Stimulated activated CD4-positive, alpha-beta T cell treated with anti-CD3 and anti-CD28 coated beads, Interleukin-4, amount 100 ng/mL, for 1 hour (primary cell): ENCODE results near the gene LAYN.

Source experiments
- DNase-seq: peaks from one replicate; pipeline ENCODE4 v3.0.0-alpha.2; 2020

The LAYN gene

DNA sequence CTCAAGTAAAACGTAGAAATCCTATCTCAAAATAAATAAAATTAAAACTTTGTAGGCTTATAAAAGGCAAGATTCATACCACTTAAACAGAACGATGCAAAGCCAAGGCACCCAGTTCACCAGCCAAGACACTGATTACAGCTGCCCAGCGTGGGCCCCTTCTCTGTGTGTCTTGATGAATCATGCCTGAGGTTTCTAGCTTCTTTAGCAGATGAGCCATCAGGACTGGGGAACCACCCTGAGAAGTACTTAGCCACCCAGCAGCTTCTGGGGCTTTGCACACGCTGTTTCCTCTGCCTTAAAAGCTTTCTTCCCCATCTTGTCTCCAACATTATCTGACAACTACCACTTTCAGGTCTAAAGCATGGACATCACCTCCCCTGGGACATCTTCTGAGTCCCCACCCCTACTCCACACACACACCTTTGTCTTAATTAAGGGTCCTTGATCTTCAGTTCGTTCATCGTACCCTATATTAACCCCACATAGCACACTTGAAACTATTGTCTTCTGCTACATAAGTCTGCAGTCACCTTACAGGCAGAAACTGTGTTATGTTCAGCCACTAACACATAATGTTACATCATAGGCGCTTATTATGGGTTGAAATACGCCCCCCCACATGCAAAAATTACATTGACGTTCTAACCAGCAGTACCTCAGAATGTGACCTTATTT is 8.7 kb upstream of the LAYN start:
- peak; percentile 59 for DNase-seq

GRCh38 chr11:111532365-111532709 is 8.2 kb upstream of the LAYN start:
- DNase-seq = no peak

- no peak for DNase-seq
These were observed 5.2 kb upstream of the LAYN start for GRCh38 chr11:111535281-111535680.

- DNase-seq = no peak
These were observed 3.1 kb upstream of the LAYN start for GRCh38 chr11:111537336-111537860.

GRCh38 chr11:111538407-111539114 is 2.0 kb upstream of the LAYN start:
- no peak for DNase-seq

DNA sequence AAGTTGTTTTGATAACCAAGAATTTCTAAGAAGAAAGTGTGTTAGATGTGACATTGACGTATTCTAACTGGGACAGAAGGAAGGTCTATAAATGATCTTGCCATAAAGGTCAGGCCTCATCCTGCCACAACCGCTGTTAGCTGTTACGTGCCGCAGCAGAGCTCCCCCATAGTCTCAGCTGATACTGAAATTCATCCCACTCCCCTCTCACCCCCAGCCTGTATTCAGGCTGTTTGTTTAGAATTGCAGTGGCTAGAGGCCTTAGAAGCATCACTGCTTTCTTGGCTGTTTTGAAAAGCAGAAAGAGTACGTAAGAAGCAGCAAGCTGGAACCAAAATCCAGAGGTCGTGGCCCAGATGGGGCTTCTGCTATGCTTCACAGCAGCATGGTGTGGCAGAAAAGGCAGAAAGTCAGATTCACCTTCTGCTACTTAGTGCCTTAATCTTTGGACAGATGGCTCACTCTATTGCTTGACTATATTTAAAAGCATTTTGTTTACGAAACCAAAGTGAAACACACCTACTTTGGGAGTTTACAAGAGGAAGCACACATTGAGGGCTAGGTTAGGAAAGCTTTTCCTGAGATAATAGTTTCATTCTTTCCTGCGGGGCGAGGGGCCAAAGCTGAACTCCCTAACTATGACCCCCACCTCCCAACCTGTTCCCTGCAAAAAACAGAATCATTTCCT is 950 bp upstream of the LAYN start:
- DNase-seq = no peak

DNA sequence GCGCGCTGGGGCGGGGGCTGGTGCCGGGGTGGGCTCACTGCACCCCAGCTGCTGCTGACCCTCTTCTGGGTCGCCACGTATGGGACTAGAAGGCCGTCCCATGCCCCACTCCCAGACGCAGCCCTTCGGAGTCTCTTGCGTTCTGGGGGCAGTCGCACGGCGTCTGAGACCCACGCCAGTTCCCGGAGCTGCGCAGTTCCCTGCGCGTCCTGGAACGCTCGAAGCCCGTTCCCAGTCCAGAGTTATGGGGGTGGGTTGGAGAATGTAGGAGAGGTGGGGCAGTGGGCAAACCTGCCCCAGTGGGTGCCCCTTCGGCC is 375 bp downstream of the LAYN start:
- DNase-seq = no peak

GRCh38 chr11:111541254-111542061 is 938 bp downstream of the LAYN start:
- DNase-seq = peak; percentile 3

DNA sequence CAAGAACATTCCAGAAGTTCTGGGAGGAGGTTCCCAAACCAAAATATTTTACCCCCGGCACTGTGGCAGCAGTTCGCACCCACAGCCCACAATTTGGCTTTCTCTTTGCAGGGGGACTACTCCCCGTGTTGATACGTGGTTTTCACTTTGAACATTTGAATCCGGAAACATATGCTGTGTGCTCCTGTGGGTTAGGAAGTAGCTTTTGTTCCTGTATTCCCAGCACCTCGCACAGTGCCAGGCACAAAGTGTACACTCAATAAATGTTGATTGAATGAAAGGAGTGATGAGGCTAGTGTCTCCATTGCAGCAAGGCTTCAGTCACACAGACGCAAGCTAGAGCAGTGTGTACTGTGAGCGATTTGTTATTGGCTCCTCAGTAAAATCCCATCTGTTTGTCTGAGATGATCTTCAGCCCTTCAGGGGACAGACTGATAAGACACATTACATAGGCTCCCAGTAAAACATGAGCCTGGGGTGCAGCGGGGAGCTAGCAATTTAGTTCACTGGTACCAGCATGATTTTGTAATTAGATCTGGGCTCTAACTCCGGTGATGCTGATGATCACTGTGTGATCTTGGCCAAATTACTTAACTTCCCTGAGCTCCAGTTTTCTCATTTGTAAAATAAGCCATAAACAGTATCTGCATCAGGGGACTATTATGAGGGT is 2.2 kb downstream of the LAYN start:
- DNase-seq = no peak

GRCh38 chr11:111548525-111548924 is 8.0 kb downstream of the LAYN start:
- no peak for DNase-seq

DNA sequence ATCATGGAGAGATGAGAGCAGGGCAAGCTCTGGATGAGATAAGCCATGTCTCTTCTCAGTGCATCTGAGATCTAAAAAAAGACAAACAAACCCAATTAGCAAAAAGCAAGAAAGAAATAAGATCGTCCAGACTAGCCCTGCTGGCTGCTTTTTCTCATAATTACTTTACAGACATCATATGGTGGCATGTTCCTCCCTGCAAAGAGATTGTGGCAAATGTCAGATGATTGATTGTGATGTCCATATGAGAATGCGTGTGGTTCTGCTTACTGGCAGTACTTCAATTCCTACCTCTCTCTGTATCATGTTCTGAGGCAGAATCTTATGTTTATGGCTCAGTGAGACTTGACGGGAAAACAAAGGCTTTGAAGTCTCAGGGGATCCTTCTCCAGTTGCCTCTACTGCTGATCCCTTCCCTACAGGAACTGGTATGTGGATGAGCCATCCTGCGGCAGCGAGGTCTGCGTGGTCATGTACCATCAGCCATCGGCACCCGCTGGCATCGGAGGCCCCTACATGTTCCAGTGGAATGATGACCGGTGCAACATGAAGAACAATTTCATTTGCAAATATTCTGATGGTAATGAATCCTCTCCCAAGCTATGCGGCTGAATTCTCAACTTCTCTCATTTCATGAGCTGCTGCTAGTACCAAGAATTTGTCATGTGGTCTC is 8.8 kb downstream of the LAYN start:
- no peak for DNase-seq

DNA sequence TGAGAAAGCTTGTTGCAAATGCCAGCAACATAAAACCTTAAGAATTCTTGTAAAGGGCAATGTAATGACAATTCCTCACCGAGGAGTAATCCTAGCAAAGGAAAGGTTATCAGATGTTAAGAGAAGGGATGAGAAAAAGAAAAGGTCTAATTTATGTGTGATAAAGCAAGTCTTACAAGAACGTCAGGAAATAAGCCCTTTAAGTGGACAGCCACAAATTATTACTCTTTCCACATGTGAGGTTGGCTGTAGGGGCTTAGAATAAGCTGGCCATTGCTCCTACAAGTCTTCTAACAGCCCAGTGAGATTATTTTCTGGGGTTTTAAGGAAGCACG is 9.3 kb downstream of the LAYN start:
- DNase-seq = no peak

GRCh38 chr11:111550258-111550657 is 9.7 kb downstream of the LAYN start:
- no peak for DNase-seq

GRCh38 chr11:111554532-111554931 is 14.0 kb downstream of the LAYN start:
- no peak for DNase-seq

DNA sequence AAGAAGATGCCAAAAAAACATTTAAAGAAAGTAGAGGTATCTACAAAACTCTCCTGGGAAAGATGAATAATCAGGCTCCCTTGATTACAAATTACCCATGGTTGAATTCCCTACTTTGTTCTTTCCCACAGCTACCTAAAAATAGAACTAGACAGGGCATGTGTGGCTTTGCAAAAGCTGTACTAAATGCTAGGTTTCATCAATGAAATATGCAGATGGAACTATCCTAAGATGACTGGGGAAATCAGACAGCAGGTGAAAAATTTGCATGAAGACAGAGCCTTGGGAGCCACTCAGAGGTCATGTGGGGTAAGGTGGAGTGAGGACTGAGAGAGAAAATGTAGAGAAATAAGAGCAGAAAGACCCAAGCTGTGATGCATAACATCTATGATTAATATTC is 14.7 kb downstream of the LAYN start:
- no peak for DNase-seq

DNA sequence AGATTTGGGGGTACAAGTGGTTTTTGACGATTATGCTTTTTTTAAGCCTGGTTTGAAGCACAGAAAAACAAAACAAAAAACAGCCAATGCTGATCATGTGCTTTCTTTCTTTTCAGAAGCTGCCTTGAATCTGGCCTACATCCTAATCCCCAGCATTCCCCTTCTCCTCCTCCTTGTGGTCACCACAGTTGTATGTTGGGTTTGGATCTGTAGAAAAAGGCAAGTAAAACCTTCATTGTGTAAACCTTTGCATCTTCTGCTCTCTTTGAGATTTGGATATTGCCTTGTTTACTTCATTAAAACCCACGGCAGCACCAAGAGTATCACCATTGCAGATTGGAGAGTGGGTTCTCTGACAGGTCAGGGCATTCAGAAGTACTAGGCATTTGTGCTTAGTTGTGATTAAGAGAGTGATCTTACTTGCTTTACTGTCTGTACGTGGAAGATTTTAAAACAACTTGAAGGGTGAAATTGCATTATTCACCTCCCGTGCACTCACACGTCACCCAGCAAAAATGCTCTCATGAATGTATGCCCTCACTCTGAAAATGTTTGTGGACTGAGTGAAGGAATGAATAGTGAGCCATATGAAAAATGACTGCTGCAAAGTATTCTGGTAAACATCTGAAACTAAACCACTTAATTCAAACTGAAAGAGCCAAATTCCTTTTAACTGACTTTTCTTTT is 17.0 kb downstream of the LAYN start:
- no peak for DNase-seq

- no peak for DNase-seq
These were observed 19.4 kb downstream of the LAYN start for GRCh38 chr11:111559800-111560464.

DNA sequence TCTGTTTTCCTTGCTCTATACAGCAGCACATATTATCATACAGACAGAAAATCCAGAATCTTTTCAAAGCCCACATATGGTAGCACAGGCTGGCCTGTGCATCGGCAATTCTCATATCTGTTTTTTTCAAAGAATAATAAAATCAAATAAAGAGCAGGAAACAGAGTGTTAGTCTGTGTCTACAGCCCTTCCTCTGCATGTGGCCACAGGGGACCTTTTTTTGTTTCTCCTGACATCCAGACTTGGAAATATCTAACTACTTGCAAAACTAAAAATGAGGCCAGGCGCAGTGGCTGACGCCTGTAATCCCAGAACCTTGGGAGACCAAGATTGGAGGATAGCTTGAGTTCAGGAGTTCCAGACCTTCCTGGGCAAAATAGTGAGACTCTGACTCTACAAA is 20.3 kb downstream of the LAYN start:
- DNase-seq = no peak

- DNase-seq = no peak
These were observed 20.8 kb downstream of the LAYN start for GRCh38 chr11:111561306-111561705.

DNA sequence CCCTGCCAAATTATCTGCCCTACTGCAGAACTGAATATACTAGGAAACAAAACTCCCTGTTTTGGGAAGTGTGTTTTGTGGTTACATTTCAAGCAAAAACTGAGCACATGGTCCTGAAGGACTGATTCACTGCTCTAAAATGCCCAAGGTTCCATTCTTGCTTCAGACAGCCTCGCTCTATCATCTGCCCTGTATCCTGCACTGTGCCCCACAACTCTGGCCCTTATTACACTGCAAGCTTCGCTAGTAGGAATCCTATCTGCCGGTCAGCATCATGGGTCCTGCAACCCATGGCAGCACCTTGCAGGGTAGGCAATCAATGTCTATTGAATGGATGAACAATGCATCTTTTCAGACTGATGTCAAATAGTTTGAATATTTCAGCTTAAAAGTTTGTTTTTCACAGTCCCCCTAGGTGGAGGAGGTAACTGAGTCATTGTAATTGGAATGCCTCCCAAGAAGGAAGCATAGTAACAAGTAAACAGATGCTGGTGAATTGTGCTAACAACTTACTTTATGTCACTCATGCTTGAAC is 21.3 kb downstream of the LAYN start:
- no peak for DNase-seq
